Uterus (tissue), 4 donors: ENCODE data around the gene CCDC81. TPM values are rescaled to one million over a fixed set of nuclear protein-coding genes. Genes with fewer than 3 reads are reported as not detected.
"Not testable (repeated sequence)": the region's sequence is repeated elsewhere in the genome, so short reads cannot be mapped to it uniquely, and the experiment has no call there.

Source experiments
- DNase-seq, 2 donors: peaks; one replicate each; pipeline ENCODE4 v3.0.0-alpha.2; 2019 to 2020
- H3K27ac ChIP-seq, 2 donors: fragments of 200-600 bp; sonication (generic); 1 replicate in 1 of 2; 2 replicates in 1 of 2; pipeline ENCODE4 v1.5.1; 2016 to 2018
- H3K27me3 ChIP-seq, 2 donors: fragments of 200-600 bp; sonication (generic); one replicate each; pipeline ENCODE4 v1.5.1; 2018 to 2019; ENCODE audit warnings: control low read depth in 1 of 2
- H3K36me3 ChIP-seq, 2 donors: fragments of 200-600 bp; sonication (generic); one replicate each; pipeline ENCODE4 v1.5.1; 2019; ENCODE audit warnings: control low read depth in 1 of 2
- H3K4me1 ChIP-seq, 2 donors: fragments of 200-600 bp; sonication (generic); one replicate each; pipeline ENCODE4 v1.5.1; 2018 to 2019; ENCODE audit warnings: control low read depth in 1 of 2
- H3K4me3 ChIP-seq, 2 donors: fragments of 200-600 bp; sonication (generic); 1 replicate in 1 of 2; 2 replicates in 1 of 2; pipeline ENCODE4 v1.5.1; 2018 to 2019; ENCODE audit warnings: mild to moderate bottlenecking in 1 of 2
- H3K9me3 ChIP-seq, 2 donors: fragments of 200-600 bp; sonication (generic); one replicate each; pipeline ENCODE4 v1.5.1; 2019; ENCODE audit warnings: control low read depth in 1 of 2
- CTCF ChIP-seq, 4 experiments: fragments of 200-600 bp in 2 of 4; fragments of 450-650 bp in 2 of 4; sonication (generic) in 2 of 4; IDR thresholded peaks; one replicate each; pipeline ENCODE4 v1.5.1; 2016 to 2019; ENCODE audit warnings: antibody characterized with exemption in 4 of 4, mild to moderate bottlenecking in 2 of 4, moderate library complexity in 1 of 4
- POLR2A ChIP-seq, 2 donors: fragments of 450-650 bp; IDR thresholded peaks; one replicate each; pipeline ENCODE4 v1.6.1; 2016; ENCODE audit warnings: antibody characterized with exemption in 2 of 2, mild to moderate bottlenecking in 1 of 2, moderate library complexity in 1 of 2
- intact Hi-C: fragments of 100-400 bp; cut with DNase I; formaldehyde crosslinking; loops from one replicate; pipeline ENCODE4 v1.15.1; 2023; ENCODE audit warnings: low total_unique reads
- total RNA-seq, 4 donors: library from RNA; depleted of rRNA in 3 of 4; stranded (reverse); fragments of >200 nt in 3 of 4; gene quantifications; one replicate each; pipeline versions ENCODE4 v1.1.0 to v1.2.4, GENCODE V29; 2014 to 2023
- donor health status: DM: yes; HTN: yes; CAD: no.

CCDC81 gene
- total RNA-seq, 4 donors from 2014 or later: 0.59 to 9.2 (median 3.4) TPM; not detected in 1

DNA sequence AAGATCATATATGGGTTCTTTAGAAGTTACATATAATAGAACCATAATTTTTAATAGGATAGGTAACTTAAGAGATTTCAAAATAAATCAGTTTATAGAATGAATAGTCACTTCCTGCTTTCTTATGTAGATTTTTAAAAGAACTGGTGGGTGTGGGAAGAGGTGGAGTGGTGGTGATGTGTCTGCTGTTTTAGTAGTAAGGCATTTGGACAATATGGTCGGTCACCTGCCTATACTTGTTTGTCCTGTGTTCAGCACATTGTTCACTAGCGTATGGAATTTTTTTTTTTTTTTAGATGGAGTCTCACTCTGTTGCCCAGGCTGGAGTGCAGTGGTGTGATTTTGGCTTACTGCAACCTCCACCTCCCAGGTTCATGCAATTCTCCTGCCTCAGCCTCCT, 39.3 kb downstream of the CCDC81 start:
- no peak for DNase-seq
- Histone ChIP-seq H3K4me1 (no peaks in the 10 kb centered on the region), H3K9me3 (no peaks in the 10 kb centered on the region), H3K27ac (no peak overlapping the region), H3K4me3 (no peak overlapping the region), H3K27me3 (no peaks in the 10 kb centered on the region), H3K36me3 (no peaks in the 10 kb centered on the region)
- intact Hi-C loops: no loop called here
- TF ChIP-seq CTCF (IDR thresholded peaks at IDR 0.05) (no peak), POLR2A (IDR thresholded peaks at IDR 0.05) (no peak)

DNA sequence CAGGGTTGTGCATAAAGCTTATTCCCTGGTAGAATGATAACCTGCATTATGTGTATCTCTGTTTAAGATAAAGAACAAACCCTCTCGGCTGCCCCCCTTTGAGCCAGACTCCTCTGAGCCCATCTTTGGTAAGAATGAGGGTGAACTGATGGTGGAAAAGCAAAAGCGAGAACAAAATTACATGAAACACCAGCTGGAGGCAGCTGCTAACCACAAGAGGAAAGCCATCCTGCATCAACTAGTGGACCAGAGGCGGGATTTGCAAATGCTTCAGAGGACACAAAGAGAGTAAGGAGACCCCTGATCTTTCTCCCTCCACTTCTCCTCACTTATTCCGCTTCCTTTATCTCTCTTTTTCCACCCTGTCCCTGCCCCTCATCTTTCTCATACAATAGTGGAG, 40.3 kb downstream of the CCDC81 start:
- Histone ChIP-seq H3K36me3 (no peaks in the 10 kb centered on the region), H3K27me3 (no peaks in the 10 kb centered on the region), H3K4me1 (no peaks in the 10 kb centered on the region), H3K9me3 (no peaks in the 10 kb centered on the region), H3K27ac (no peak overlapping the region), H3K4me3 (no peak overlapping the region)
- DNase-seq: no peak
- intact Hi-C loops: no loop called here
- TF ChIP-seq POLR2A (IDR thresholded peaks at IDR 0.05): no peak

- H3K27ac ChIP-seq: no peak overlapping the region
These were observed 41.8 kb downstream of the CCDC81 start for GRCh38 chr11:86416494-86416893.

GRCh38 chr11:86416951-86417350, 42.3 kb downstream of the CCDC81 start:
- H3K4me3 ChIP-seq, H3K36me3 ChIP-seq, H3K27ac ChIP-seq, H3K27me3 ChIP-seq, DNase-seq, intact Hi-C loops, H3K9me3 ChIP-seq, H3K4me1 ChIP-seq: not testable (repeated sequence)

More at GRCh38 chr11:86416494-86416893, 41.8 kb downstream of the CCDC81 start:
- Histone ChIP-seq H3K27me3 (no peaks in the 10 kb centered on the region), H3K4me1 (no peaks in the 10 kb centered on the region), H3K36me3 (no peaks in the 10 kb centered on the region), H3K9me3 (no peaks in the 10 kb centered on the region), H3K4me3 (no peak overlapping the region)
- TF ChIP-seq POLR2A (IDR thresholded peaks at IDR 0.05) (no peak), CTCF (IDR thresholded peaks at IDR 0.05) (no peak)
- intact Hi-C loops: no loop called here
- DNase-seq: no peak

GRCh38 chr11:86418106-86418505, 43.4 kb downstream of the CCDC81 start:
- Histone ChIP-seq H3K27me3 (no peaks in the 10 kb centered on the region), H3K27ac (no peak overlapping the region), H3K36me3 (no peaks in the 10 kb centered on the region), H3K4me3 (no peak overlapping the region), H3K9me3 (no peaks in the 10 kb centered on the region), H3K4me1 (no peaks in the 10 kb centered on the region)
- no peak for TF ChIP-seq POLR2A (IDR thresholded peaks at IDR 0.05)
- no peak for TF ChIP-seq CTCF (IDR thresholded peaks at IDR 0.05)
- intact Hi-C loops: no loop called here
- no peak for DNase-seq

DNA sequence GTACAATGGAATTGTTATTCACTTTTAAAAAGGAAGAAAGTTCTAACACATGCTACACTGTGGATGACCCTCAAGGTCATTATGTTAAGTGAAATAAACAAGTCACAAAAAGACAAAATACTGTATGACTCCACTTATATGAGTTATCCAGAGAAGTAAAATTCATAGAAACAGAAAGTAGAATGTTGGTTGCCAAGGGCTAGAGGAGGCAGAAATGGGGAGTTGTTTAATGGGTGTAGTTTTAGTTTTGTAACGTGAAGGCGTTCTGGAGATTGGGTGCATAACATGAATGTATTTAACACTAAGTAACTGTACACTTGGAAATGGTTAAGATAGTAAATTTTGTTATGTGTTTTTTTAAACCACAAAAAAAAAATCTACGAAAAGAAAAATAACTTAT, 43.8 kb downstream of the CCDC81 start:
- no peaks in the 10 kb centered on the region for H3K27me3 ChIP-seq
- no peak overlapping the region for H3K27ac ChIP-seq
- H3K4me3 ChIP-seq: no peak overlapping the region
- no peak for DNase-seq
- H3K4me1 ChIP-seq: no peaks in the 10 kb centered on the region
- no peaks in the 10 kb centered on the region for H3K9me3 ChIP-seq
- intact Hi-C loops: no loop called here
- H3K36me3 ChIP-seq: no peaks in the 10 kb centered on the region
- TF ChIP-seq POLR2A (IDR thresholded peaks at IDR 0.05): no peak
- TF ChIP-seq CTCF (IDR thresholded peaks at IDR 0.05): no peak
